Activated B cell treated with CpG ODN at 0.5 μM for 24 hours (primary cell): ENCODE data around the gene ZRANB3. TPM values are rescaled to one million over a fixed set of nuclear protein-coding genes. Genes with fewer than 3 reads are reported as not detected.
"Not testable (repeated sequence)": the region's sequence is repeated elsewhere in the genome, so short reads cannot be mapped to it uniquely, and the experiment has no call there.

ENCODE experiments used
- ATAC-seq: fragments of 200-7000 bp; cut with Tn5 transposase; one replicate; pipeline ENCODE4 v1.10.0; 2021; ENCODE audit warnings: low read depth, mild to moderate bottlenecking, moderate library complexity
- CTCF ChIA-PET: fragments of 350-600 bp; sonication (Branson Sonifier 250); formaldehyde crosslinking; loops from one replicate; lab custom pipeline; 2021; ENCODE audit warnings: antibody characterized with exemption; lab: Charles Lee
- POLR2A ChIA-PET: fragments of 350-600 bp; sonication (Branson Sonifier 250); formaldehyde crosslinking; loops from one replicate; lab custom pipeline; 2021; ENCODE audit warnings: antibody characterized with exemption; lab: Charles Lee
- DNase-seq: peaks from one replicate; pipeline ENCODE4 v3.0.0; 2022
- H3K27ac Mint-ChIP-seq: one replicate; pipeline ENCODE4 v1.8.0; 2020; ENCODE audit warnings: mixed read lengths
- H3K27me3 Mint-ChIP-seq: one replicate; pipeline ENCODE4 v1.8.0; 2021; ENCODE audit warnings: mixed read lengths
- H3K36me3 Mint-ChIP-seq: one replicate; pipeline ENCODE4 v1.8.0; 2021; ENCODE audit warnings: low read depth, mixed read lengths
- H3K4me1 Mint-ChIP-seq: one replicate; pipeline ENCODE4 v1.8.0; 2021; ENCODE audit warnings: mixed read lengths
- H3K4me3 Mint-ChIP-seq: one replicate; pipeline ENCODE4 v1.8.0; 2020; ENCODE audit warnings: mild to moderate bottlenecking, mixed read lengths
- H3K9me3 Mint-ChIP-seq: one replicate; pipeline ENCODE4 v1.8.0; 2020; ENCODE audit warnings: mixed read lengths
- intact Hi-C: fragments of 100-400 bp; cut with micrococcal nuclease; formaldehyde crosslinking; loops from one replicate; pipeline ENCODE4 v1.15.1; 2024
- total RNA-seq: library from RNA; stranded (reverse); gene quantifications from 2 replicates; pipeline ENCODE4 v1.2.3, GENCODE V29; 2022
- TF ChIP-seq, protein P1 (sequence below): fragments of 200-600 bp; IDR thresholded peaks from one replicate; pipeline ENCODE4 v1.8.0; 2022; ENCODE audit warnings: antibody characterized with exemption, mild to moderate bottlenecking

ZRANB3 gene
- total RNA-seq, 1 donor from 2014 or later = 14.4 TPM

DNA sequence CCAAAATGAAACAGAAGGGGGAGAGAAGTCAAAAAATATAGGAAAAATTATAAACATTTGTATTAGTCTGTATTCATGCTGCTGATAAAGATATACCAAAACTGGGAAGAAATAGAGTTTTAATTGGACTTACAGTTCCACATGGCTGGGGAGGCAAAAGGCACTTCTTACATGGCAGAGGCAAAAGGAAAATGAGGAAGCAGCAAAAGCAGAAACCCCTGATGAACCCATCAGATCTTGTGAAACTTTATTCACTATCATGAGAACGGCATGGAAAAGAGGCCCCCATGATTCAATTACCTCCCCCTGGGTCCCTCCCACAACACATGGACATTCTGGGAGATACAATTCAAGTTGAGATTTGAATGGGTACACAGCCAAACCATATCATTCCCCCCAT, 79.1 kb downstream of the ZRANB3 start:
- CTCF ChIA-PET = no interaction called here
- TF ChIP-seq, protein P1, sequence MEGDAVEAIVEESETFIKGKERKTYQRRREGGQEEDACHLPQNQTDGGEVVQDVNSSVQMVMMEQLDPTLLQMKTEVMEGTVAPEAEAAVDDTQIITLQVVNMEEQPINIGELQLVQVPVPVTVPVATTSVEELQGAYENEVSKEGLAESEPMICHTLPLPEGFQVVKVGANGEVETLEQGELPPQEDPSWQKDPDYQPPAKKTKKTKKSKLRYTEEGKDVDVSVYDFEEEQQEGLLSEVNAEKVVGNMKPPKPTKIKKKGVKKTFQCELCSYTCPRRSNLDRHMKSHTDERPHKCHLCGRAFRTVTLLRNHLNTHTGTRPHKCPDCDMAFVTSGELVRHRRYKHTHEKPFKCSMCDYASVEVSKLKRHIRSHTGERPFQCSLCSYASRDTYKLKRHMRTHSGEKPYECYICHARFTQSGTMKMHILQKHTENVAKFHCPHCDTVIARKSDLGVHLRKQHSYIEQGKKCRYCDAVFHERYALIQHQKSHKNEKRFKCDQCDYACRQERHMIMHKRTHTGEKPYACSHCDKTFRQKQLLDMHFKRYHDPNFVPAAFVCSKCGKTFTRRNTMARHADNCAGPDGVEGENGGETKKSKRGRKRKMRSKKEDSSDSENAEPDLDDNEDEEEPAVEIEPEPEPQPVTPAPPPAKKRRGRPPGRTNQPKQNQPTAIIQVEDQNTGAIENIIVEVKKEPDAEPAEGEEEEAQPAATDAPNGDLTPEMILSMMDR = no peak
- intact Hi-C loops = no loop called here
- no peak for ATAC-seq
- H3K4me1 Mint-ChIP-seq = no peaks in the 10 kb centered on the region
- no peak overlapping the region for H3K27ac Mint-ChIP-seq
- no peaks in the 10 kb centered on the region for H3K27me3 Mint-ChIP-seq
- H3K36me3 Mint-ChIP-seq = peaks cover 33% of the 10 kb centered on the region
- POLR2A ChIA-PET = no interaction called here
- no peak overlapping the region for H3K4me3 Mint-ChIP-seq
- DNase-seq = no peak
- peaks cover 21% of the 10 kb centered on the region for H3K9me3 Mint-ChIP-seq

DNA sequence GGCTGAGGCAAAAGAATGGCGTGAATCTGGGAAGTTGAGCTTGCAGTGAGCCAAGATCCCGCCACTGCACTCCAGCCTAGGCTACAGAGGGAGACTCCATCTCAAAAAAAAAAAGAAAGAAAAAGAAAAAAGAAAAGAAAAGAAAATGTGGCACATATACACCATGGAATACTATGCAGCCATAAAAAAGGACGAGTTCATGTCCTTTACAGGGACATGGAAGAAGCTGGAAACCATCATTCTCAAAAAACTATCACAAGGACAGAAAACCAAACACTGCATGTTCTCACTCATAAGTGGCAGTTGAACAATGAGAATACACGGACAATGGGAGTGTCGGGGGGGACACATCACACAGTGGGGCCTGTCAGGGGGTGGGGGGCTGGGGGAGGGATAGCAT, 88.0 kb downstream of the ZRANB3 start:
- H3K9me3 Mint-ChIP-seq, H3K27me3 Mint-ChIP-seq, CTCF ChIA-PET, DNase-seq, POLR2A ChIA-PET, intact Hi-C loops, ATAC-seq, H3K4me3 Mint-ChIP-seq, H3K27ac Mint-ChIP-seq, H3K36me3 Mint-ChIP-seq, H3K4me1 Mint-ChIP-seq: not testable (repeated sequence)

DNA sequence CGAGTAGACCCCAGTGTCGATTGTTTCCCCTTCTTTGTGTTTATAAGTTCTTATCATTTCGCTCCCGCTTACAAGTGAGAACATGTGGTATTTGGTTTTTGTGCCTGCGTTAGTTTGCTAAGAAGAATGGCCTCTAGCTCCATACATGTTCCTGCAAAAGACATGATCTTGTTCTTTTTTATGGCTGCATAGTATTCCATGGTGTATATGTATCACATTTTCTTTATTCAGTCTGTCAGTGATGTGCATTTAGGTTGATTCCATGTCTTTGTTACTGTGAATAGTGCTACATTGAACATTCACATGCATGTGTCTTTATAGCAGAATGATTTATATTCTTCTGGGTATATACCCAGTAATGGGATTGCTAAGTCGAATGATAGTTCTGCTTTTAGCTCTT, 95.9 kb downstream of the ZRANB3 start:
- H3K4me1 Mint-ChIP-seq, H3K27ac Mint-ChIP-seq, ATAC-seq, intact Hi-C loops, H3K27me3 Mint-ChIP-seq, H3K9me3 Mint-ChIP-seq, DNase-seq, H3K36me3 Mint-ChIP-seq, CTCF ChIA-PET, H3K4me3 Mint-ChIP-seq, POLR2A ChIA-PET: not testable (repeated sequence)

DNA sequence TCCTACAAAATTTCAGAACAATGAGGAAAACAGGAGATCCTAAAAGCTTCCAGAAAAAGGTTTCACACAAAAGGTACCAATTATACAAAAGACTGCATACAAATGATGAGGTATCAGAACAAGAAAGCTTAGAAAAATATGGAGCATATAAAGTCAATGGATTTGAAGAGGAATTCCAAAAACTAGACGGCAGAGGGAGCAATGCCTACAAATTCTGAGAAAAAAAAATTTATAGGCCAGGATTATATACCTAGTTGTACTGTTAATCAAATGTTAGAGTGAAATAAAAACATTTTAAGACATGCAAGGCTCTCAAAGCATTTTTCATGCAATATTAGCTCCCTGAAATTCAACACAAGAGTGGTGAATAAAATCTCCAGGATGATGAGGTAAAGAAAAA, 106.2 kb downstream of the ZRANB3 start:
- H3K27ac Mint-ChIP-seq = no peak overlapping the region
- CTCF ChIA-PET = no interaction called here

DNA sequence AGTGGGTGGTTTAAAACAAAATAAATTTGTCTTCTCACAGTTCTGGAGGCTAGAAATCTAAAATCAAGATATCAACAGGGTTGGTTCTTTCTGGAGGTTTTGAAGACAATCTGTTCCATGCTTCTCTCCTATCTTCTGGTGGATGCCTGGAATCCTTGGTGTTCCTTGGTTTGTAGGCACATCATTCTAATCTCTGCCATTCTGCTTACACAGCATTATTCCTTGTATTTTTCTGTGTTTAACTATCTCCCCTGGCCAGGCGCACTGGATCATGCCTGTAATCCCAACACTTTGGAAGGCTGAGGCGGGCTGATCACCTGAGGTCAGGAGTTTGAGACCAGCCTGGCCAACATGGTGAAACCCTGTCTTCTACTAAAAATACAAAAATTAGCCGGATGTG, 108.1 kb downstream of the ZRANB3 start:
- no peak for ATAC-seq
- Mint-ChIP-seq H3K27me3 (no peaks in the 10 kb centered on the region), H3K4me1 (no peaks in the 10 kb centered on the region), H3K27ac (no peak overlapping the region), H3K4me3 (no peak overlapping the region), H3K9me3 (peaks cover 12% of the 10 kb centered on the region), H3K36me3 (peaks cover 10% of the 10 kb centered on the region)
- intact Hi-C loops = no loop called here
- TF ChIP-seq, protein P1 = no peak
- no peak for DNase-seq
- ChIA-PET CTCF (no interaction called here), POLR2A (no interaction called here)

More for the DNA sequence above, 106.2 kb downstream of the ZRANB3 start:
- POLR2A ChIA-PET = no interaction called here
- Mint-ChIP-seq H3K36me3 (peaks cover 24% of the 10 kb centered on the region), H3K4me3 (no peak overlapping the region), H3K27me3 (no peaks in the 10 kb centered on the region), H3K9me3 (peaks cover 16% of the 10 kb centered on the region), H3K4me1 (no peaks in the 10 kb centered on the region)
- ATAC-seq (no peak), DNase-seq (no peak)
- TF ChIP-seq, protein P1 = no peak
- intact Hi-C loops = no loop called here

DNA sequence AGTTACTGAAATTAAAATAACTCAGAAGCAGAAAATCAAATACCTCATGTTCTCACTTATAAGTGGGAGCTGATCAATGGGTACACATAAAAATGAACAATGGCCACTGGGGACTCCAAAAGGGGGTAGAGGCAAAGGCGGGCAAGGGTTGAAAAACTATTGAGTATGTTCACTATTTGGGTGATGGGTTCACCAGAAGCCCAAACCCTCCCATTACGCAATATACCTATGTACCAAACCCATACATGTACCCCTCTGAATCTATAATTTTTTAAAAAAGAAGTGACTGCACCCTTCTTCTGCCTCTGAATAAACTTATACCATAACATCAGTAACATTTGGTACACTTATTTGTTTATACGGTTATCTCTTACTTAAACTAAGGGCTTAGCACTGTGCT, 119.4 kb downstream of the ZRANB3 start:
- ChIA-PET POLR2A (no interaction called here), CTCF (no interaction called here)
- Mint-ChIP-seq H3K4me1 (peaks cover 12% of the 10 kb centered on the region), H3K27ac (no peak overlapping the region), H3K9me3 (peaks cover 11% of the 10 kb centered on the region), H3K36me3 (no peaks in the 10 kb centered on the region), H3K4me3 (no peak overlapping the region), H3K27me3 (no peaks in the 10 kb centered on the region)
- intact Hi-C loops = no loop called here
- ATAC-seq (no peak), DNase-seq (no peak)
- TF ChIP-seq, protein P1 = no peak
